Measurements from ENCODE around the gene CFAP45.
"Not testable (repeated sequence)": the region's sequence is repeated elsewhere in the genome, so short reads cannot be mapped to it uniquely, and the experiment has no call there.

The CFAP45 gene

GRCh38 chr1:159922511-159923202 lies 22.7 kb upstream of the CFAP45 start:
- no peak for DNase-seq

GRCh38 chr1:159921700-159922504 lies 21.9 kb upstream of the CFAP45 start:
- DNase-seq: no peak

GRCh38 chr1:159921251-159921650 lies 21.3 kb upstream of the CFAP45 start:
- no peak for DNase-seq

- DNase-seq: no peak
Observed at GRCh38 chr1:159920651-159921050, 20.7 kb upstream of the CFAP45 start.

DNA sequence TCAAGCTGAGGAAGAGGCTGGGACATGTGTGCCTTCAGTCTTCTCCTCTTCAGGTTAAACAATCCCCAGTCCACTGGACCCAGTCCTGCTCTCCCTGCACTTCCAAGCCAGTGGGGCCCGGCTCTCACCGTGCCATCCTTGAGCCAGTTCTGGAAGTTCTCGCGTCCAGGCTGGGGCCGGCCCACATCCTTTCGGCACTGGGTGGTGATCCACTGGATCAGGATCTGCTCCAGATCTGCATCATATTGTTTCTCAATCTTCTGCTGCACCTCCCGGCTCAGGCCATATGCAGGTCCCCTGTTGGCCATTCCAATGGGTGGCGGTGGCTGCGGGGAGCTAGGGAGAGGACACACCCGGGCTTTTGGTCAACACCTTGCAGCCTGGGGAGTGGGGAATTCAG lies 20.2 kb upstream of the CFAP45 start:
- no peak for DNase-seq

GRCh38 chr1:159919236-159919865 lies 19.4 kb upstream of the CFAP45 start:
- no peak for DNase-seq

DNA sequence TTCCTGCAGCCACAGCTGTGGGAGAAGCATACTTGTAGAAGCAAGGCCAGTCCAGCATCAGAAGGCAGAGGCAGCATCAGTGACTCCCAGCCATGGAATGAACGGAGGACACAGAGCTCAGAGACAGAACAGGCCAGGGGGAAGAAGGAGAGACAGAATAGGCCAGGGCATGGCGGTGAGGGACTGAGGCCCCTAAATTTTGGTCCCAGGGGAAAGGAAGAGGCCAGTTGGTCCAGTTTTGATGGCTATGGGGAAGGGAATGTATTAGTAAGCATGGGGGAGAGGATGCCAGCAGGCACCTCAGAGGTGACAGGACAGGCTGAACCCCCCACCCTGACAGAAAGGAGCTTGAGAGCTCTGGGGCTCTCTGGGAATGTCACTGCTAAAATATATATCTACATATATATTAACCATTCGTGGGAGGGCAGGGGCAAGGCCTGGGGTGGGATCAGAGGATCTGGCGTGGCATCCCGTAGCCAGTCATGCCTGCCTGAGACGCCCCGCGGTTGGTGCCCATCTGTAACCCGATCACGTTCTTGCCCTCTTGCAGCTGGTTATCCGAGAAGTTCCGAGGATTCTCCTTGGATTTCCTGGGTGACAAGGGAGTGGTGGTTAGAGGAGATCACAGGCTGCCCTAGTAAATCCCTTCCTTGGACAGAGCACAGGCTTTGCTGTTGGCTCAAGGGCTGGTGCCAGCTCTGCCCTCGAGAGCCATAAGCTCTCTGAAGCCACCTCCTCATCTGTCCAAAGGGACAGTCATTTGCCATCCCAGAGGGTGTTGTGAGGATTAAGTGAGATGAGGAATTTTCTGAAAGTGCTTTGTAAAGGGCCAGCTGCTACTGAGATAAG lies 18.6 kb upstream of the CFAP45 start:
- DNase-seq: no peak

- no peak for DNase-seq
Observed at GRCh38 chr1:159917533-159918351, 17.8 kb upstream of the CFAP45 start.

DNA sequence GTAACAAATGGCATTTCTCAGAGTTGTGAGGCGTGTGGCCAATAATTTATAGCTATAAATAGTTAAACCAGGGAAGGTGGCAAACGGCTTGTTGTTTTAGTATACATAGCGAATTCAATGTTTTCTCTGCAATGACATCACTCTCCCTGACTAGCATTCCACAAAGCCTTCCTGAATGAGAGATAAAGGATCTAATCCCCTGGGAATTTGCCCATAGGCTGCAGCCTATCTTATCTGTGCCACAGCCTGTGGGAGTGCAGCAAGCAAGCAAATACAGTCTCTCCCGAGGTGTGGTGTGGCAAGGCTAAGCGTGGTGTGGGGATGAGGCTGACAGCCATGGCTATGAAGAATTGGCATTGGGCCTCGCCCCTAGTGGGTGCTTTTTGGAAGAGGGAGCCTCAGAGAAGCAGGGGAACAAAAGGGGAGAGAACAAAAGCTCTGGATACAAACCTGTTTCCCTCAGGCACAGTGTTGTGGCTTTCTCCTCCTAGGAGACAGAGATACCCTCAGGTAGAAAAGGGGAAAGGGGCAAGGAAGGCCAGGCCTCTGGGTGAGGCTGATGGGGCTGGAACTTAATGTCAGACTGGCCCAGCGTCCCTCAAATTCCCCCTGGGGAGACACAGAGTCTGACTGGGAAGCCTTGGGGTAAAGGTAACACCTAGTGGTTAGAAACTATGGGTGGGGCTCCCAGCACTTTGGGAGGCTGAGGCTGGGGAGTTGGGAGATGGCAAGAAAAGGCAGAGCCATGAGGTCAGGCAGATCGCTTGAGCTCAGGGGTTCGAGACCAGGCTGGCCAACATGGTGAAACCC lies 16.5 kb upstream of the CFAP45 start:
- DNase-seq: no peak

DNA sequence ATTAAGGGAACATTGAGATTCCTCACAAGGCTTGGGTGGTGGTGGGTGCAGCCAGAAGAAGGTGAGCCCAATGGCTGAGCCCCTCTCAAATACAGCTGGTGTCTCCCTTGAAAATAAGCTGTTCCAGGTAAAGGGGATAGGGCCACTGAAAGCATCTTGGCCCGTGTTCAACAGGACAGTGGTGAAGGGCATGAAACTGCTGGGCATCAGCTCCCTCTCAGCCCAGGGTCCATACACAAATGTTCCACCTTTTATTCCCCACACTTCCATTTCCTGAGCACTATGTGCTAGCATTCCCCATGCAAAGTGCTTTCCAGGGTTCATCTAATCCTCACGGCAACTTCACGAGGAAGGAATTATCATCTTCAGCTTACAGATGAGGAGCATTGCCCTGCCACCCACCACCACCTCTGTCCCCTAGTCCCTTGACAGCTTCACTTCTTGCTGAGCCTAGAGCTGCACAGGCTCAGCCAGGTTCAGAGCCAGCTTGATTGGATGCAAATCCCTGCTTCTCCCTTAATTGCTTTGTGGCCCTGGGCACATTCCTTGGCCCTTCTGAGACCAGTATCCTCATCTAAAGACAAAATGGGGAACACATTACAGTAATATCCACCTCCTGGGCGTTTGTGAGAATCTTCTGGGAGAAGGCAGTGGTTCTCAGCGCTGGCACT lies 15.7 kb upstream of the CFAP45 start:
- no peak for DNase-seq

- DNase-seq: no peak
Observed at GRCh38 chr1:159914252-159915018, 14.5 kb upstream of the CFAP45 start.

GRCh38 chr1:159913451-159914192 lies 13.7 kb upstream of the CFAP45 start:
- no peak for DNase-seq

GRCh38 chr1:159911326-159912070 lies 11.5 kb upstream of the CFAP45 start:
- DNase-seq: no peak

GRCh38 chr1:159908031-159908940 lies 8.3 kb upstream of the CFAP45 start:
- DNase-seq: no peak

GRCh38 chr1:159906960-159907359 lies 7.0 kb upstream of the CFAP45 start:
- DNase-seq: no peak

DNA sequence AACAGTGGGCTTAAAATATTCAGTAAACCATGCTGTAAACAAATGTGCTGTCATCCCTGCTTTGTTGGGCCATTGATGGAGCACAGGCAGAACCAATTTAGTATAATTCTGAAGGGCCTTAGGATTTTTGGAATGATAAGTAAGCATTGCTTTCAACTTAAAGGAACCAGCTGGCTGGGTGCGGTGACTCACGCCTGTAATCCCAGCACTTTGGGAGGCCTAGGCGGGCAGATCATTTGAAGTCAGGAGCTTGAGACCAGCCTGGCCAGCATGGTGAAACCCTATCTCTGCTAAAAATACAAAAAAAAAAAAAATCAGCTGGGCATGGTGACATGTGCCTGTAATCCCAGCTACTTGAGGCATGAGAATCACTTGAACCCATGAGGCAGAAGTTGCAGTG lies 4.1 kb upstream of the CFAP45 start:
- not testable (repeated sequence) for DNase-seq

DNA sequence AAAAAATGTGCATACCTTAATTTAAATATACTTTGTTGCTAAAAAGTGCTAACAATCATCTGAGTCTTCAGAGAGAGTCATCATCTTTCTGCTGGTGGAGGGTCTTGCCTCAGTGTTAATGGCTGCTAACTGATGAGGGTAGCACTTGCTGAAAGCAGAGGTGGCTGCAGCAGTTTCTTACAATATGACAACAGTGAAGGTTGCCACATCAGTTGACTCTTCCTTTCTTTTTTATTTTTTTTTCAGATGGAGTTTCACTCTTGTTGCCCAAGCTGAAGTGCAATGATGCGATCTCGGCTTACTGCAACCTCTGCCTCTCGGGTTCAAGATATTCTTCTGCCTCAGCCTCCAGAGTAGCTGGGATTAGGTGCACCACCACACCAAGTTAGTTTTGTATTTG lies 2.6 kb upstream of the CFAP45 start:
- no peak for DNase-seq
